Measurements from ENCODE around the gene SLFNL1. TPM values are rescaled to one million over a fixed set of nuclear protein-coding genes. Genes with fewer than 3 reads are reported as not detected.
A peak's percentile ranks its signal among the peaks of the same experiment; 100 is the strongest.

The SLFNL1 gene
- total RNA-seq, 1 donor from 2014 or later, result 0.16 TPM

GRCh38 chr1:40984066-40984465, 37.5 kb downstream of the SLFNL1 start:
- no peak for DNase-seq
- no peak overlapping the region for H3K27ac ChIP-seq (replicated peaks)
- intact Hi-C loops (cut with micrococcal nuclease), result no loop called here
- peaks cover 61% of the 10 kb centered on the region for H3K4me1 ChIP-seq
- no peaks in the 10 kb centered on the region for H3K9me3 ChIP-seq (replicated peaks)
- peaks cover 33% of the 10 kb centered on the region for H3K36me3 ChIP-seq
- no peaks in the 10 kb centered on the region for H3K27me3 ChIP-seq (ENCODE audit: low read depth)
- H3K4me3 ChIP-seq, result no peak overlapping the region
- TF ChIP-seq, protein P1, sequence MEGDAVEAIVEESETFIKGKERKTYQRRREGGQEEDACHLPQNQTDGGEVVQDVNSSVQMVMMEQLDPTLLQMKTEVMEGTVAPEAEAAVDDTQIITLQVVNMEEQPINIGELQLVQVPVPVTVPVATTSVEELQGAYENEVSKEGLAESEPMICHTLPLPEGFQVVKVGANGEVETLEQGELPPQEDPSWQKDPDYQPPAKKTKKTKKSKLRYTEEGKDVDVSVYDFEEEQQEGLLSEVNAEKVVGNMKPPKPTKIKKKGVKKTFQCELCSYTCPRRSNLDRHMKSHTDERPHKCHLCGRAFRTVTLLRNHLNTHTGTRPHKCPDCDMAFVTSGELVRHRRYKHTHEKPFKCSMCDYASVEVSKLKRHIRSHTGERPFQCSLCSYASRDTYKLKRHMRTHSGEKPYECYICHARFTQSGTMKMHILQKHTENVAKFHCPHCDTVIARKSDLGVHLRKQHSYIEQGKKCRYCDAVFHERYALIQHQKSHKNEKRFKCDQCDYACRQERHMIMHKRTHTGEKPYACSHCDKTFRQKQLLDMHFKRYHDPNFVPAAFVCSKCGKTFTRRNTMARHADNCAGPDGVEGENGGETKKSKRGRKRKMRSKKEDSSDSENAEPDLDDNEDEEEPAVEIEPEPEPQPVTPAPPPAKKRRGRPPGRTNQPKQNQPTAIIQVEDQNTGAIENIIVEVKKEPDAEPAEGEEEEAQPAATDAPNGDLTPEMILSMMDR (IDR thresholded peaks at IDR 0.05; ENCODE audit: borderline replicate concordance), result no peak

- H3K27me3 ChIP-seq (ENCODE audit: low read depth), result no peaks in the 10 kb centered on the region
- no peak overlapping the region for H3K27ac ChIP-seq (replicated peaks)
- peaks cover 27% of the 10 kb centered on the region for H3K36me3 ChIP-seq
- H3K4me1 ChIP-seq, result peaks cover 63% of the 10 kb centered on the region
- DNase-seq, result no peak
- no peak overlapping the region for H3K4me3 ChIP-seq
- intact Hi-C loops (cut with micrococcal nuclease), result no loop called here
- no peaks in the 10 kb centered on the region for H3K9me3 ChIP-seq (replicated peaks)
- TF ChIP-seq, protein P1 (IDR thresholded peaks at IDR 0.05; ENCODE audit: borderline replicate concordance), result no peak
Observed at GRCh38 chr1:40983286-40983685, 38.2 kb downstream of the SLFNL1 start.

- H3K36me3 ChIP-seq, result peaks cover 25% of the 10 kb centered on the region
- H3K27ac ChIP-seq (replicated peaks), result no peak overlapping the region
- peaks cover 57% of the 10 kb centered on the region for H3K4me1 ChIP-seq
- H3K27me3 ChIP-seq (ENCODE audit: low read depth), result no peaks in the 10 kb centered on the region
- TF ChIP-seq, protein P1 (IDR thresholded peaks at IDR 0.05; ENCODE audit: borderline replicate concordance), result no peak
- no peak overlapping the region for H3K4me3 ChIP-seq
- intact Hi-C loops (cut with micrococcal nuclease), result no loop called here
- no peaks in the 10 kb centered on the region for H3K9me3 ChIP-seq (replicated peaks)
- no peak for DNase-seq
Observed at GRCh38 chr1:40982721-40983120, 38.8 kb downstream of the SLFNL1 start.

DNA sequence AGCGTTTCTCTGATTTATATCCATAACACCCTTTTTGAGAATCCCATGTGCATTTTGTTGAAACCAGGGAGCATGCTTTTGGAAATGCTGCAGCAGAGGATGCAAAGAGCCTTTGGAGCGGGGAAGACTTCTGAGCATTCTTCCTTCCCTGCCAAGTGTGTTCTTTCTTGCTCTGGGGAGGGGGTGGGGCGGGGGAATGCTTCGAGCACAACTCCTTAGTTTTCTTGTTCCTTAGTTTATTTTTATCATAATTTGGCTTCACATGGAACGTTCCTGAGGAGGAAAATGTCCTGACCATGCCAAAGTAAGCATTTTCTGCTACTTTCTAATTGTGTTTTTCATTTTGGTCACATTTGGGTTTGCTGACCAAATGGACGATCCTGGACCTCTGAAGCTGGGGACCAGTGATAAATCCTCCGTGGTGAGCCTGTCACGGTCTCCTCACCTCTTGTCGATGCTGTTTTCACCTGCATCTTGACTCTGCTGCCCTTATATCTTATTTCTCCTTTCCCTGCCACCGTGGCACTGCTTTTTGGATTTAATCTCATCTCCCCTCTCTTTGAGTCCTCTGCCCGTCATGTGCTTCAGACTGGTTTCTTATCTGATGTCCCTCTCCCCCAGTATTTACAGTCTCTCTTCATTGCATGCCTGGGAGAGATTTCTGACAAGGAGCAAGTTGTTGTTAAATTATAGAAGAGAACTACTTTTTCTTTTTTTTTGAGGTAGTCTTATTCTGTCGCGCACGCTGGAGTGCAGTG, 39.7 kb downstream of the SLFNL1 start:
- intact Hi-C loops (cut with micrococcal nuclease), result no loop called here

DNA sequence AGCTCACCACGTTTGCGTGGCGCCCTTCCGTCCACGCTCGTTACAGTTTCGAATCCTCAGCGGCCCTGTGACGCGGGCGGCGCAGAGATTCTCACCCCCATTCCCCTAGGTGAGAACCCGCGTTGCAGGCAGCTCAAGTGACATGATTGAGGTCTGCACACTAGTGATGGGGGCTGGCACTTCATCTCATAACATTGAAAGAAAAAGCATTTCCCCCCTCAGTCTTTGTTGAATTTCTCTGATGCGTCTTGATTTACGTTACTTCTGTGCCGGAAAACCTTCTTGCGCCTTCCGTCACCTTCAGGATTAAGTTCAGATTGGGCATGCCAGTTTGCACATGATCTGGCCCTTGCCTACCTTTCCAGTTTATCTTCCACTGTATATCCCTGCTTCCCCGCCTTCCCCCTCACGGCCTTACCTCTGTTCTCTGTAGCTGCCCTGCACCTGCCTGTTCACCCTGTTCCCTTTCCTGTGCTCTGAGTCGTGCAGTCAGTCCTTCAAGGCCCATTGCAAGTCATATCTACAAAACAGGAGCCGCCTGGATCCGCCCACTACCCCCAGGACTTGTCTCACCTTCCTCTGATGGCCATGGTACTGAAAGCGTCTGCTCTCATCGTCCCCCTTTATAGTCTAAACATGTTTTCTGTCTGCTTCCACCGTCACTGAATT, 40.9 kb downstream of the SLFNL1 start:
- Histone ChIP-seq H3K27ac (replicated peaks) (peak overlapping the region; percentile 98), H3K4me1 (peaks cover 36% of the 10 kb centered on the region), H3K9me3 (replicated peaks) (no peaks in the 10 kb centered on the region), H3K36me3 (peaks cover 21% of the 10 kb centered on the region), H3K27me3 (ENCODE audit: low read depth) (no peaks in the 10 kb centered on the region), H3K4me3 (peak overlapping the region; percentile 79)
- TF ChIP-seq, protein P1 (IDR thresholded peaks at IDR 0.05; ENCODE audit: borderline replicate concordance), result no peak
- intact Hi-C loops (cut with micrococcal nuclease), result no loop called here
- DNase-seq, result peak; percentile 25

More for the DNA sequence above, 39.7 kb downstream of the SLFNL1 start:
- TF ChIP-seq, protein P1 (IDR thresholded peaks at IDR 0.05; ENCODE audit: borderline replicate concordance), result no peak
- DNase-seq, result no peak
- Histone ChIP-seq H3K4me1 (peaks cover 49% of the 10 kb centered on the region), H3K4me3 (peak overlapping the region; percentile 37), H3K27ac (replicated peaks) (peak overlapping the region; percentile 36), H3K36me3 (peaks cover 21% of the 10 kb centered on the region), H3K27me3 (ENCODE audit: low read depth) (no peaks in the 10 kb centered on the region), H3K9me3 (replicated peaks) (no peaks in the 10 kb centered on the region)
